Duodenal mucosa (tissue), 2 donors: Measurements from ENCODE around the gene HTRA2.

ENCODE experiments used
- H3K27ac ChIP-seq: one replicate; pipeline ENCODE4 v1.7.0; 2013; ENCODE audit warnings: low read depth, low read length
- H3K27me3 ChIP-seq, 2 donors: one replicate each; pipeline ENCODE4 v1.7.0; 2013; ENCODE audit warnings: low read length in 2 of 2, control low read depth in 1 of 2; ENCODE audit not compliant: insufficient read depth in 2 of 2, control insufficient read depth in 1 of 2
- H3K36me3 ChIP-seq, 2 donors: one replicate each; pipeline ENCODE4 v1.7.0; 2013; ENCODE audit warnings: low read length in 2 of 2, control low read depth in 1 of 2; ENCODE audit not compliant: insufficient read depth in 2 of 2, control insufficient read depth in 1 of 2
- H3K4me1 ChIP-seq, 2 donors: one replicate each; pipeline ENCODE4 v1.7.0; 2013; ENCODE audit warnings: low read length in 2 of 2, control low read depth in 1 of 2; ENCODE audit not compliant: insufficient read depth in 2 of 2, control insufficient read depth in 1 of 2
- H3K4me3 ChIP-seq, 2 donors: one replicate each; pipeline ENCODE4 v1.7.0; 2013; ENCODE audit warnings: low read length in 2 of 2, low read depth in 1 of 2
- H3K9ac ChIP-seq, 2 donors: one replicate each; pipeline ENCODE4 v1.7.0; 2013; ENCODE audit warnings: low read length in 2 of 2, low read depth in 1 of 2
- H3K9me3 ChIP-seq, 2 donors: one replicate each; pipeline ENCODE4 v1.7.0; 2013; ENCODE audit warnings: low read length in 2 of 2, control low read depth in 1 of 2; ENCODE audit not compliant: control insufficient read depth in 1 of 2

HTRA2 gene

DNA sequence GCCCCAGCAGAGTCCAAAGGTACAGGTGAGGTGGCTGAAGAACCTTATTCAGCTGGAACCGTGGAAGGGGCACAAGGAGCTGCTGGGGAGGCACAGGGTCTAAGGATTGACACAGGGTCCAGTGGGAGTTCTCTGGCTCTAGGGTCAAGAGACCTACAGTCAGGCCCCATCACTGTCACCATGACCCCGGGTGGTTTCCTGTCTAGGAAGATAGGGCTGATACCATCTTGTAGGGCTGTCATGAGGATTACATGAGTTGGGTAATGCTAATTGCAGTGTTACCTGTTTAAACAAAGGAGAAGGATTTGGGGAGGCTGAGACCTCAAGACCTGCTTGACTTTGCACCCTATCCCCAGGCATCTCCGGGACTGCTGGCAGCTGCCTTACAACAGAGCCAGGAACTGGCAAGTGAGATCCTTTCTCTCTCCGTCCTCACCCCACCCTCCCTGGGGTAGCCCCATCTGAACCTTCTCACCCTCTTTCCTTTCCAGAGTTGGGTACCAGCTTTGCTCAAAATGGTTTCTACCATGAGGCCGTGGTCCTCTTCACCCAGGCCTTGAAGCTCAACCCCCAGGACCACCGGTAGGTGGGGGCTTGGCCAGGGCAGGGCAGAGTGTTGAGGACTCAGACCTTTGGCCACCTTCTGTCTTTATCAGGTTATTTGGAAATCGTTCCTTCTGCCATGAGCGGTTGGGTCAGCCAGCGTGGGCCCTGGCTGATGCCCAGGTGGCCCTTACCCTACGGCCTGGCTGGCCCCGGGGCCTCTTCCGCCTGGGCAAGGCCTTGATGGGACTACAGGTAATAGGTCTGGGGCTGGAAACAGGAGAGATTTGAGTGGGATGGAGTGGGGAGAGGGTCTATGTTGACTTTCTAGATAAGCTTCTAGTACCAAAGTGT, 37.8 kb upstream of the HTRA2 start:
- peaks cover 31 to 53% of the 10 kb centered on the region in 2 donors for H3K36me3 ChIP-seq
- no peaks in the 10 kb centered on the region for H3K27me3 ChIP-seq
- H3K27ac ChIP-seq: no peak overlapping the region
- peaks cover 17 to 25% of the 10 kb centered on the region in 2 donors for H3K4me1 ChIP-seq
- no peak overlapping the region for H3K9ac ChIP-seq
- H3K4me3 ChIP-seq: no peak overlapping the region
- no peaks in the 10 kb centered on the region for H3K9me3 ChIP-seq

DNA sequence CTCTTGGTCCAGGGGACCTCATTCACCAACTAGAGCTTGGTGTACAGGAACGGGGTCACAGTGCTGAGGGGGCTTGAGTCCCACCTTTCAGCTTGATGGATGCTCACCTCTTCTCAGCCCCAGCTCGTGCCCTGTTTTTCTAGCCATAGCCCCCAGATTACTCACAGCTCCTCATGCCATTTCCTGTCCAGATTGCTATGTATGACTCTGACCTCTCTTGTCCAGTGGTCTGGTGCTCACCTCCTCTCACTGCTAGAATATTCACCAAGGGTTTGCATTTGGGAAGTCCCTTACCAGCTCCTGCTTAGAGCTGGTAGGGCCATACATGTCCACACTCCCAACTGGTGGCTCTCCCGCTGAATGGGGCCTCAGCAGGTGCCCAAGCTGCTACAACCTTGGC, 36.2 kb upstream of the HTRA2 start:
- no peak overlapping the region for H3K9ac ChIP-seq

DNA sequence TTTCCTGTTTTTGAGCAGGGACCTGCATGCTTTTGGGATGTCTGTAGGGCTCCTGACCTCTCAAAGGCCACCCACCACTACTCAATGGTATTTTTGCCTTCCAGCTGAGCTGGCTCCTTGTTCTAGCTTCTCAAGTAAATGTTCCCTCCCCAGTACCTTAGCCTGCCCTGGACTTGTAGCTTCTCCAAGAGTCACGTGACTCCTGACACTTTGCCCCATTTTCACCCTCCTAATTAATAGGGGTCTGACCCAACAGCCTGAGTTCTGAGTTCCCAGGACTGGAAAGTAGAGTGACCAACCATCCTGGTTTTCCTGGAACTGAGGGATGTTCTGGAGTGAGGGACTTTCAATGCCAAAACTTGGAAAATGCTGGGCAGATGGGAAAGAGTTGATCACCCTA, 34.3 kb upstream of the HTRA2 start:
- Histone ChIP-seq H3K9ac (no peak overlapping the region), H3K27me3 (peaks cover 0 to 12% of the 10 kb centered on the region in 2 donors), H3K4me1 (peaks cover 21 to 34% of the 10 kb centered on the region in 2 donors), H3K36me3 (peaks cover 31 to 38% of the 10 kb centered on the region in 2 donors), H3K9me3 (no peaks in the 10 kb centered on the region), H3K4me3 (no peak overlapping the region), H3K27ac (no peak overlapping the region)

More for the DNA sequence above, 36.2 kb upstream of the HTRA2 start:
- Histone ChIP-seq H3K4me3 (no peak overlapping the region), H3K4me1 (peaks cover 15 to 33% of the 10 kb centered on the region in 2 donors), H3K27me3 (peaks cover 0 to 5% of the 10 kb centered on the region in 2 donors), H3K36me3 (peaks cover 31 to 43% of the 10 kb centered on the region in 2 donors), H3K27ac (no peak overlapping the region), H3K9me3 (no peaks in the 10 kb centered on the region)

DNA sequence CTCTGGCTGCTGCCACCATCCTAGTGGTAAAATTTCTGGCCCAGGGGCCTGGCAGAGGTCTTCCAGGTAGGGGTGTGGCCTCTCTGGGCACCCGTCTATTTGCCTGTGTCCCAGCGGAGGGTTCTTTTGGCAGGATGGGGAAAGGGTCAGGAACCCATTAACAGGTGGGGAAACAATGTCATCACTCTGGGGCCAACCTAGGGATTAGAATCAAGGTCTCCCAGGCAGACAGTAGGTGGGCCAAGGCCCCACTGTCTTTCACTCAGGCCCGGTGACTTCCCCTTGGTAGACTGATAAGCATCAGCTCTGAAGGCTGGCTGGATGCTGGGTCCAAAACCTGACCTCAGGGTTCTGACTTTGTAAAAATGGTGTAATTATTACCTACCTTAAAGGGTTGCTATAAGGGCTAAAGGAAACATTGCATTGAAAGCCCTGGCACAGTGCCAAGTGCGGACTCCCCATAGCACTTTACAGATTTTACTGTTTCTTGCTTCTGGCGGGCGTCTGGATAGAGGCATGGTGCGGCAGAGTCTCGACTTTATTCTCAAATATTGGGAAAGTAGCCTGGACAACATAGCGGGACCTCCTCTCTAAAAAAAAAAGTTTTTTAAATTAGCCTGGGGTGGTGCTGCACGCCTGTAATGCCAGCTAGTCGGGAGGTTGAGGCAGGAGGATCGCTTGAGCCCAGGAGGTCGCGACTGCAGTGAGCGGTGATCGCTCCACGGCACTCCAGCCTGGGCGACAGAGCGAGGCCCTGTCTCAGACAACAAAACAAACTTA, 32.5 kb upstream of the HTRA2 start:
- peaks cover 32 to 43% of the 10 kb centered on the region in 2 donors for H3K4me1 ChIP-seq
- peaks cover 16 to 21% of the 10 kb centered on the region in 2 donors for H3K36me3 ChIP-seq
- H3K4me3 ChIP-seq: peak overlapping the region; percentile 74 to 82
- no peaks in the 10 kb centered on the region for H3K9me3 ChIP-seq
- peak overlapping the region; percentile 38 to 64 for H3K9ac ChIP-seq
- H3K27me3 ChIP-seq: peaks cover 0 to 12% of the 10 kb centered on the region in 2 donors
- H3K27ac ChIP-seq: no peak overlapping the region

DNA sequence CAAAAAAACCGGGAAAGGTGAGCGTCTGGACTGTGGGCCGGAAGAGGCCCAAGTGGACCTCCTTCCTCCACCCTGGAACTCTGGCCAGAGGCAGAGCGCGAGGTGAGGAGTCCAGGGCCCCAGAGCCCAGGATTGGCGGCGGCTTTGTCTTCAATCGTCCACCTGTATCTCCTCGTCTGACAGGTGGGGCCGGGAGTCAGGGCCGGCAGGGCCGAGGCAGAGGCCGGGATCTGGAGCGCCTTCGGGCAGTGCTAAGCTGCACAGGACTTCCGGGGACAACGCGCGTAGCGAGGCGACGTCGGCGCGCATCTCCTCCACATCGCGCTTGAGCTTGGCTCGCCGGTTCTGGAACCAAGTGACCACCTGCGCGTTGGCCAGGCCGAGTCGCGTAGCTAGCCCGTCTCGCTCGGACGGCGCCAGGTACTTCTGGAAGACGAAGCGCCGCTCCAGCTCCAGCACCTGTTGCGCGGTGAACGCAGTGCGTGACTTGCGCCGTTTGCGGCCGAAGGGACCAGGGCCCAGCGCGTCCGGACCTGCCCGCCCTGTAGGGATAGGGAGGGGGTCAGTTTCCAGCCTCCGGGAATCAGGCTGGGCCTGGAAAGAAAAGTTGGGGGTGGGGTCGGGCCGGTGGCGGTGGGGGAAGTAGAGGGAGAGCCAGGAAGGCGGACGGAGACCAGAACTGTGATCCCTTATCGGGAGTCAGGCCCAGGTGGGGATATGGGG, 31.8 kb upstream of the HTRA2 start:
- Histone ChIP-seq H3K9me3 (no peaks in the 10 kb centered on the region), H3K4me3 (peak overlapping the region; percentile 74 to 82), H3K36me3 (peaks cover 8 to 13% of the 10 kb centered on the region in 2 donors), H3K9ac (peak overlapping the region; percentile 64 to 68), H3K27me3 (peaks cover 0 to 12% of the 10 kb centered on the region in 2 donors), H3K27ac (no peak overlapping the region), H3K4me1 (peaks cover 32 to 45% of the 10 kb centered on the region in 2 donors)

DNA sequence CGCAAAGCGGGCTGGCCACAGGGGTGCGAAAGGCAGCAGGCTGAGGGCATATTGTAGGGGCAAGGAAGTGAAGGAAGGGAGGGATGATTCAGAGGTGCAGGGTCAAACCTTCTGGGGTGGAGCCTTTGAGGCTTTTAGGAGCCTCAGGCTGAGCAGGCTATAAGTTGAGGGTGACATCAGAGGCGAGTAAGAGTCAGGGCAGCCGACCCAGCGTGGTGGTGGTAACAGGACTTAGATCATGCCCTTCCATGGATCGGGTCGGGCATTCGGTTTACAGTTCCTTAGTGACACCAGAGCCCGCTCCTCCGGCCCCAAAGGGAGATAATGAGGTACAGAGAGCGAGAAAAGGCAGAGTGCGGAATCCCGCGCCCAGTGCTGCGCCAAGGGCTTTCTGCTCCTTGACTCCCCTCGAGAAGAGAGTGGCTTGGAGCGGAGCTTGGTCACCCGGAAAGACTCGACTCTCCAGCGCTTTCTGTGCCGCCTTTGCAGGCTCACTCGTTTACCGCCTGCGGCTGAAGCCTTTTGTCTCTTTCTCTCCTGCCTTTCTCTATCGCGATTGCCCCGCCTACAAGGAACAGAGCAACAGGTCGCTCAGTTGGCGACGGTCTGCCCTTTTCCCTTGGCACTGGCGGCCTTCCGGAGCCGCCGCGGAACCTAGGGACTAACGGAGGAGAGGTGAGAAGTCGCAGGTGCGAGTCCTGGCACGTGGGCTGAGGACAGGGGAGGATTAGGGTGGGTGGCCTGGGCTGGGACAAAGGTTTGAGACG, 31.1 kb upstream of the HTRA2 start:
- Histone ChIP-seq H3K9me3 (no peaks in the 10 kb centered on the region), H3K4me1 (peaks cover 34 to 47% of the 10 kb centered on the region in 2 donors), H3K27ac (no peak overlapping the region), H3K36me3 (peaks cover 2 to 6% of the 10 kb centered on the region in 2 donors), H3K27me3 (peaks cover 0 to 12% of the 10 kb centered on the region in 2 donors), H3K4me3 (peak overlapping the region; percentile 74 to 82), H3K9ac (peak overlapping the region; percentile 64 to 68)

DNA sequence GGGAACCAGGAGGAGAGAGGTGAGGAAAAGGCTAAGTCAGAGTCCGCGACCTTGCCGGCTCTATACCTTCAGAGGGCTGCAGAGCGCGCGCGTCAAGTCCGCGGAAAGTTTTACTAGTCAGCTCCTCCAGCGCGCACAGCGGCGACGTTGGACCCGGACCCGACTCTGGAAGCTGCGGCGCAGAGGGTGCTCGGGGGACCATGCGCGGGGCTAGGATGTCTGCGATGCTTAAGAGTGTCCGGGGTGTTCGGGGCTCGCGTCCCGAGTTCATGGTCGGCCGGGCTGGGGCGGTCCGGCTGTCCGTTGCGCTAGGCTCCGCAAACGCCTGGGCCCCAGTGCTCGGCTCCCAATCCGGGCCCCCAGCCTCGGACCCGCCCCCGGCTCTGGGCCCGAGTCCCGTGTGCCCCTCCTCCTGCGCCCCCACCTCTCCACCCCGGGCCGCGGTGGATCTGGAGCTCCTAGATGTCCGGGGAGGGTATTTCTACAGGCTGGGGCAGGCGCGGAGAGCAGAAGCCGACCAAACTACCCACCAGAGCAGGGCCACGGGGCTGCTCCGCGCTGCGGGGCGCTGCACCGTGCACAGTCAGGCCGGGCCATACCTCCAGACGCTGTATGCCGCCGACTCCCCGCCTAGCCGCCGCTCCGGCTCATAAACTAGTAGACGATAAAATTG, 30.3 kb upstream of the HTRA2 start, which contains the start of gene LBX2:
TSS of gene LBX2 (minus strand) at position 337 of the 673 bp plus-strand sequence. CDS start at position 271, 66 bp downstream.
- Histone ChIP-seq H3K4me1 (peaks cover 41 to 54% of the 10 kb centered on the region in 2 donors), H3K9ac (peak within 1 kb of the TSS; percentile 64 to 68)

DNA sequence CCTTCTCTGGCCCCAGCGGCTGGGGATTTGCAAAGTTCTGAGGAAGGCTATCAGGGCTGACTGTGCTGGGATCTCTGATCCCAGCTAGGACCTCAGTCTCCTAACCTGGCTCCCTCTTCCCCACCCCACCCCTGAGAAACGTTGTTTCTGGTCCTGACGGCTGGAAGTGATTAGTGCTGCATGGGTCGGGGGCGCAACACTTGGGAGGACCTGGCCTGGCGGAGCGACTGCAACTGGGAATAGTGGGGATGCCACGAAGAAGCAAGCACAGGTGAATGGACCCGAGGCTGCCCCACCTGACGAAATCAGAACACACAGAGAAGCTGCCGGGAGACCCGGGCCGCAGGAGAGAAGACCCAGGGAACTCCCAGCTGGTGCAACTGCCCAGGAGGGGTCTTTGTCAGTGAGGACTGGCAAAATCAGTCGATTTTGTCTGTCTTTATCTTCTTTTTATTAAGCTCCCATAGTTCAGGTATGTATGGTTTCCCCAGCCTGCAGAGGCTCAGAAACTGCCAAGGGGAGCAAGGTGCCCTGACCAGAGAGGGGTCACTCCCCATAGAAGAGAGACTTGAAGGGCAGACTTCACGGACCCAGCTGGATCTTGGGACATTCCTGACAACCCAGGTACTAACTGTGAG, 29.7 kb upstream of the HTRA2 start:
- H3K27me3 ChIP-seq: peaks cover 0 to 12% of the 10 kb centered on the region in 2 donors
- no peak overlapping the region for H3K27ac ChIP-seq
- peaks cover 46 to 57% of the 10 kb centered on the region in 2 donors for H3K4me1 ChIP-seq
- peaks cover 0 to 2% of the 10 kb centered on the region in 2 donors for H3K36me3 ChIP-seq
- H3K9ac ChIP-seq: peak overlapping the region; percentile 64 to 68
- no peaks in the 10 kb centered on the region for H3K9me3 ChIP-seq
- H3K4me3 ChIP-seq: peak overlapping the region; percentile 74 to 82

More for the DNA sequence above, 30.3 kb upstream of the HTRA2 start, which contains the start of gene LBX2:
- no peaks in the 10 kb centered on the region for H3K9me3 ChIP-seq
- peak within 1 kb of the TSS; percentile 74 to 82 for H3K4me3 ChIP-seq
- H3K27ac ChIP-seq: no peak within 1 kb of the TSS
- H3K36me3 ChIP-seq: no peaks in the 10 kb centered on the region
- peaks cover 0 to 12% of the 10 kb centered on the region in 2 donors for H3K27me3 ChIP-seq
